ENCODE results near the gene BRD2. TPM values are rescaled to one million over a fixed set of nuclear protein-coding genes. Genes with fewer than 3 reads are reported as not detected.
A peak's percentile ranks its signal among the peaks of the same experiment; 100 is the strongest.

The BRD2 gene
- total RNA-seq, 1 donor from 2014 or later = 234 TPM

DNA sequence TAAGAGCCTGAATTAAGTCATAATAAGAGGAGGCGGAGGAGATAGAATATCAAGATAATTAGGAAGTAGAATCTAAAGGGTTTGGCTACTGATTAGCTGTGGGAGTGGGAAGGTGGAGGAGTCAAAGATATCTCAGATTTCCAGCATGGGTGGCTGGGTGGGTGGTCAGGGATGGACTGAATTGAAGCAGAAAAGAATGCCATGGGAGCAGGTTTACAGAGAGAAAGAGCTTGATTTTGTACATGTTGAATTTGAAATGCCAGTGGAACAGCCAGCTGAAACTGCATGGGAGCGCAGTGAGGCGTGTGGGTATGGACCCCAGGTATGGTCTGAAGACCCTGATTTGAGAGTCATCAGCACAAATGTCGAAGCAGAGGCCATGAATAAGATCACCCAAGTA is 14.1 kb upstream of the BRD2 start:
- FAIRE-seq (no peak), DNase-seq (ENCODE audit: low read depth) (no peak)
- Histone ChIP-seq H3K4me2 (ENCODE audit: low read length) (no peak overlapping the region), H3K27ac (ENCODE audit: low read depth, low read length) (no peak overlapping the region), H3K9ac (ENCODE audit: low read length) (no peak overlapping the region), H3K9me3 (ENCODE audit: insufficient read depth, low read depth, low read length) (no peaks in the 10 kb centered on the region), H2AFZ (ENCODE audit: low read depth, low read length) (no peak overlapping the region), H3K79me2 (ENCODE audit: insufficient read depth, low read length) (no peaks in the 10 kb centered on the region), H3K4me3 (ENCODE audit: insufficient read depth, low read depth, low read length) (no peak overlapping the region), H3K27me3 (ENCODE audit: insufficient read depth, low read length) (peaks cover 3% of the 10 kb centered on the region), H3K36me3 (ENCODE audit: insufficient read depth, low read length) (no peaks in the 10 kb centered on the region), H3K4me1 (ENCODE audit: insufficient read depth, low read length) (no peaks in the 10 kb centered on the region), H4K20me1 (ENCODE audit: insufficient read depth, low read length) (no peaks in the 10 kb centered on the region)
- H3K27me3 Mint-ChIP-seq (ENCODE audit: low read depth, unreplicated experiment) = peaks cover under 1% of the 10 kb centered on the region
- TF ChIP-seq, protein P1, sequence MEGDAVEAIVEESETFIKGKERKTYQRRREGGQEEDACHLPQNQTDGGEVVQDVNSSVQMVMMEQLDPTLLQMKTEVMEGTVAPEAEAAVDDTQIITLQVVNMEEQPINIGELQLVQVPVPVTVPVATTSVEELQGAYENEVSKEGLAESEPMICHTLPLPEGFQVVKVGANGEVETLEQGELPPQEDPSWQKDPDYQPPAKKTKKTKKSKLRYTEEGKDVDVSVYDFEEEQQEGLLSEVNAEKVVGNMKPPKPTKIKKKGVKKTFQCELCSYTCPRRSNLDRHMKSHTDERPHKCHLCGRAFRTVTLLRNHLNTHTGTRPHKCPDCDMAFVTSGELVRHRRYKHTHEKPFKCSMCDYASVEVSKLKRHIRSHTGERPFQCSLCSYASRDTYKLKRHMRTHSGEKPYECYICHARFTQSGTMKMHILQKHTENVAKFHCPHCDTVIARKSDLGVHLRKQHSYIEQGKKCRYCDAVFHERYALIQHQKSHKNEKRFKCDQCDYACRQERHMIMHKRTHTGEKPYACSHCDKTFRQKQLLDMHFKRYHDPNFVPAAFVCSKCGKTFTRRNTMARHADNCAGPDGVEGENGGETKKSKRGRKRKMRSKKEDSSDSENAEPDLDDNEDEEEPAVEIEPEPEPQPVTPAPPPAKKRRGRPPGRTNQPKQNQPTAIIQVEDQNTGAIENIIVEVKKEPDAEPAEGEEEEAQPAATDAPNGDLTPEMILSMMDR (IDR thresholded peaks at IDR 0.05; ENCODE audit: insufficient read depth, low read depth, low read length) = no peak
- no peak for TF ChIP-seq EZH2 (IDR thresholded peaks at IDR 0.05; ENCODE audit: insufficient read depth, low read length)
- no peaks in the 10 kb centered on the region for H3K9me3 Mint-ChIP-seq (ENCODE audit: unreplicated experiment)
- no peak overlapping the region for H3K27ac Mint-ChIP-seq (ENCODE audit: unreplicated experiment)
- no peaks in the 10 kb centered on the region for H3K4me1 Mint-ChIP-seq (ENCODE audit: low read depth, unreplicated experiment)
- peaks cover 8% of the 10 kb centered on the region for H3K36me3 Mint-ChIP-seq (ENCODE audit: low read depth, unreplicated experiment)
- H3K4me3 Mint-ChIP-seq (ENCODE audit: unreplicated experiment) = peak overlapping the region; percentile 10

DNA sequence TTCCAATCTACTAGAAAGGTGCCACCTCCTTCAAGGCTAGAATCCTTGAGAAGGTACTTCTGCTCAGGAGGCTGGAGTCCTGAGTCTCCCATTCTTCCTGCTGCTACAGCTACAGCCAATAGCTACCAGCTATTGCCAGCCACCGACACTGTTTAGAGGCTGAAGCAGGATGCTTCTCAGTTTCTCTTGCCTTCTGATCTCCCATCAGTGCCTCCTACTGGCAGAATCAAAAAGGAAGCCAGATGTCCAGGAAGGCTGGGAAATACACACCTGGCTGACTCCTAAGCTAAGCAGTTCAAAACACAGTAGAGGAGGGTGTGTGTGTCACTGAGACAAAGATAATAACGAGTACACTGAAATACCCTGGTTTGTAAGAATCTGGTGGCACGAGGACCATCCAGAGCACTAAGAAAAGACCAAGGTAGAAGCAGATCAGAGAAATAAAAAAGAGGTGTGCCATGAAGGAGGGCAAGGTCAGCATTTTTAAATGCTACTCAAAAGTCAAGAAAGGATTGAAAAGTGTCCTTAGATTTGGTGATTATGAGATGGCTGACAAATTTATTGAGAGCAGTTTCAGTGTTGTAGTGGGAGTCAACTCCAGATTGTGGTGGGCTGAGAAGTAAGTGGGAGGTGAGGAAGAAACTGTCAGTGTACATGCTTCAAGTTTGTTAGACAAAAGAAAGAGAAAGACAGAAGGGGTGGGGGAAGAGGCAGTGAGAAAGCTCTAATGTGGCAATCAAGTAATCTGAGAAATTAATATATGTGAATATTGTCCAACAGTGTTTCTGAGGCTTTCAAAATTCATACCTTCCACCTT is 13.2 kb upstream of the BRD2 start:
- Histone ChIP-seq H3K36me3 (ENCODE audit: insufficient read depth, low read length) (no peaks in the 10 kb centered on the region), H3K79me2 (ENCODE audit: insufficient read depth, low read length) (no peaks in the 10 kb centered on the region), H3K9me3 (ENCODE audit: insufficient read depth, low read depth, low read length) (no peaks in the 10 kb centered on the region), H3K27ac (ENCODE audit: low read depth, low read length) (no peak overlapping the region), H3K9ac (ENCODE audit: low read length) (no peak overlapping the region), H4K20me1 (ENCODE audit: insufficient read depth, low read length) (no peaks in the 10 kb centered on the region), H2AFZ (ENCODE audit: low read depth, low read length) (no peak overlapping the region), H3K4me2 (ENCODE audit: low read length) (no peak overlapping the region), H3K4me3 (ENCODE audit: insufficient read depth, low read depth, low read length) (no peak overlapping the region), H3K4me1 (ENCODE audit: insufficient read depth, low read length) (no peaks in the 10 kb centered on the region), H3K27me3 (ENCODE audit: insufficient read depth, low read length) (peaks cover 3% of the 10 kb centered on the region)
- Mint-ChIP-seq H3K36me3 (ENCODE audit: low read depth, unreplicated experiment) (peaks cover 5% of the 10 kb centered on the region), H3K4me1 (ENCODE audit: low read depth, unreplicated experiment) (no peaks in the 10 kb centered on the region), H3K27ac (ENCODE audit: unreplicated experiment) (no peak overlapping the region), H3K27me3 (ENCODE audit: low read depth, unreplicated experiment) (no peaks in the 10 kb centered on the region), H3K4me3 (ENCODE audit: unreplicated experiment) (no peak overlapping the region), H3K9me3 (ENCODE audit: unreplicated experiment) (no peaks in the 10 kb centered on the region)
- no peak for TF ChIP-seq EZH2 (IDR thresholded peaks at IDR 0.05; ENCODE audit: insufficient read depth, low read length)
- TF ChIP-seq, protein P1 (IDR thresholded peaks at IDR 0.05; ENCODE audit: insufficient read depth, low read depth, low read length) = no peak
- DNase-seq (ENCODE audit: low read depth) = no peak
- no peak for FAIRE-seq

- Histone ChIP-seq H3K9me3 (ENCODE audit: insufficient read depth, low read depth, low read length) (no peaks in the 10 kb centered on the region), H4K20me1 (ENCODE audit: insufficient read depth, low read length) (no peaks in the 10 kb centered on the region), H3K4me3 (ENCODE audit: insufficient read depth, low read depth, low read length) (no peak overlapping the region), H3K27ac (ENCODE audit: low read depth, low read length) (no peak overlapping the region), H3K27me3 (ENCODE audit: insufficient read depth, low read length) (peaks cover 3% of the 10 kb centered on the region), H3K4me2 (ENCODE audit: low read length) (no peak overlapping the region), H3K4me1 (ENCODE audit: insufficient read depth, low read length) (no peaks in the 10 kb centered on the region), H3K79me2 (ENCODE audit: insufficient read depth, low read length) (no peaks in the 10 kb centered on the region), H3K36me3 (ENCODE audit: insufficient read depth, low read length) (no peaks in the 10 kb centered on the region), H2AFZ (ENCODE audit: low read depth, low read length) (no peak overlapping the region), H3K9ac (ENCODE audit: low read length) (no peak overlapping the region)
- TF ChIP-seq EZH2 (IDR thresholded peaks at IDR 0.05; ENCODE audit: insufficient read depth, low read length) = no peak
- TF ChIP-seq, protein P1 (IDR thresholded peaks at IDR 0.05; ENCODE audit: insufficient read depth, low read depth, low read length) = no peak
- DNase-seq (ENCODE audit: low read depth) (no peak), FAIRE-seq (no peak)
- Mint-ChIP-seq H3K9me3 (ENCODE audit: unreplicated experiment) (no peaks in the 10 kb centered on the region), H3K4me1 (ENCODE audit: low read depth, unreplicated experiment) (no peaks in the 10 kb centered on the region), H3K27ac (ENCODE audit: unreplicated experiment) (no peak overlapping the region), H3K27me3 (ENCODE audit: low read depth, unreplicated experiment) (no peaks in the 10 kb centered on the region), H3K4me3 (ENCODE audit: unreplicated experiment) (no peak overlapping the region), H3K36me3 (ENCODE audit: low read depth, unreplicated experiment) (peaks cover 5% of the 10 kb centered on the region)
These were observed 12.2 kb upstream of the BRD2 start for GRCh38 chr6:32956176-32956575.

Data from astrocyte (in vitro differentiated cells and primary cell).